ENCODE results near the gene MAP2. TPM values are rescaled to one million over a fixed set of nuclear protein-coding genes. Genes with fewer than 3 reads are reported as not detected.

The MAP2 gene
- total RNA-seq, 1 experiment from 2014 or later: 40.2 TPM

DNA sequence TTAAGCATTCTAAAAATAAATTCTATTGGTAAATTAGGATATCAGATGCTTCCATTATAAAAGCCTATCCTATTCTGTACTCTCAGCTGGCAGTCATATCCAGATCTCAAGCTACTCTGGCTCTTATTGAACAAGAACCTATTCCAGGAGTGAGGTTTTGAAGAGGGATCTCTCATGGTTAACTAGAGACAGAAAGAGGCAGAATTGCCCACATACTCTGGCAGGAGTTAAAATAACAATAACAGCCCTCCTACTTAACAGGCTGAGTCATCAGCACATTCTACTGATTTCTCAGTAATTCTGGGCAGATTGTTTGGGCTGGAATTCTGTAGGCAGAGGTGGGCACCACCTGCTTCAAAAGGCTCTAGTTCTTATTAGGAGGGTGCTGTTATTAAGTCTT lies 205.8 kb downstream of the MAP2 start:
- Mint-ChIP-seq H3K4me1 (ENCODE audit: insufficient read depth, unreplicated experiment) (peaks cover 14% of the 10 kb centered on the region), H3K4me3 (ENCODE audit: unreplicated experiment) (no peak overlapping the region), H3K27ac (ENCODE audit: low read depth, unreplicated experiment) (peak overlapping the region; percentile 36), H3K27me3 (ENCODE audit: insufficient read depth, unreplicated experiment) (no peaks in the 10 kb centered on the region), H3K9me3 (ENCODE audit: unreplicated experiment) (no peaks in the 10 kb centered on the region), H3K36me3 (ENCODE audit: insufficient read depth, unreplicated experiment) (peaks cover 6% of the 10 kb centered on the region)
- ChIA-PET POLR2A (no interaction called here), CTCF (interaction anchor here (0.7 kb wide), 2 partner anchors 45 to 561 kb away, joined by 3 to 5 read pairs; no protein-coding TSS in a partner anchor)
- no TSS peak for BruUV-seq (replicated peaks)
- TF ChIP-seq, protein P1, sequence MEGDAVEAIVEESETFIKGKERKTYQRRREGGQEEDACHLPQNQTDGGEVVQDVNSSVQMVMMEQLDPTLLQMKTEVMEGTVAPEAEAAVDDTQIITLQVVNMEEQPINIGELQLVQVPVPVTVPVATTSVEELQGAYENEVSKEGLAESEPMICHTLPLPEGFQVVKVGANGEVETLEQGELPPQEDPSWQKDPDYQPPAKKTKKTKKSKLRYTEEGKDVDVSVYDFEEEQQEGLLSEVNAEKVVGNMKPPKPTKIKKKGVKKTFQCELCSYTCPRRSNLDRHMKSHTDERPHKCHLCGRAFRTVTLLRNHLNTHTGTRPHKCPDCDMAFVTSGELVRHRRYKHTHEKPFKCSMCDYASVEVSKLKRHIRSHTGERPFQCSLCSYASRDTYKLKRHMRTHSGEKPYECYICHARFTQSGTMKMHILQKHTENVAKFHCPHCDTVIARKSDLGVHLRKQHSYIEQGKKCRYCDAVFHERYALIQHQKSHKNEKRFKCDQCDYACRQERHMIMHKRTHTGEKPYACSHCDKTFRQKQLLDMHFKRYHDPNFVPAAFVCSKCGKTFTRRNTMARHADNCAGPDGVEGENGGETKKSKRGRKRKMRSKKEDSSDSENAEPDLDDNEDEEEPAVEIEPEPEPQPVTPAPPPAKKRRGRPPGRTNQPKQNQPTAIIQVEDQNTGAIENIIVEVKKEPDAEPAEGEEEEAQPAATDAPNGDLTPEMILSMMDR (IDR thresholded peaks at IDR 0.05; ENCODE audit: unreplicated experiment): no peak
- intact Hi-C loops (cut with micrococcal nuclease): no loop called here
- peak; percentile 66 for DNase-seq (ENCODE audit: unreplicated experiment)

GRCh38 chr2:209633911-209634310 lies 210.1 kb downstream of the MAP2 start:
- H3K4me1 Mint-ChIP-seq (ENCODE audit: insufficient read depth, unreplicated experiment): peaks cover 30% of the 10 kb centered on the region
- intact Hi-C loops (cut with micrococcal nuclease): no loop called here
- no peaks in the 10 kb centered on the region for H3K27me3 Mint-ChIP-seq (ENCODE audit: insufficient read depth, unreplicated experiment)
- no peak overlapping the region for H3K27ac Mint-ChIP-seq (ENCODE audit: low read depth, unreplicated experiment)
- TF ChIP-seq, protein P1 (IDR thresholded peaks at IDR 0.05; ENCODE audit: unreplicated experiment): no peak
- peaks cover 6% of the 10 kb centered on the region for H3K36me3 Mint-ChIP-seq (ENCODE audit: insufficient read depth, unreplicated experiment)
- H3K4me3 Mint-ChIP-seq (ENCODE audit: unreplicated experiment): no peak overlapping the region
- CTCF ChIA-PET: interaction anchor here (0.7 kb wide), 1 partner anchor 69 kb away, joined by 3 read pairs; no protein-coding TSS in a partner anchor
- DNase-seq (ENCODE audit: unreplicated experiment): no peak
- no peaks in the 10 kb centered on the region for H3K9me3 Mint-ChIP-seq (ENCODE audit: unreplicated experiment)
- POLR2A ChIA-PET: no interaction called here
- no TSS peak for BruUV-seq (replicated peaks)

DNA sequence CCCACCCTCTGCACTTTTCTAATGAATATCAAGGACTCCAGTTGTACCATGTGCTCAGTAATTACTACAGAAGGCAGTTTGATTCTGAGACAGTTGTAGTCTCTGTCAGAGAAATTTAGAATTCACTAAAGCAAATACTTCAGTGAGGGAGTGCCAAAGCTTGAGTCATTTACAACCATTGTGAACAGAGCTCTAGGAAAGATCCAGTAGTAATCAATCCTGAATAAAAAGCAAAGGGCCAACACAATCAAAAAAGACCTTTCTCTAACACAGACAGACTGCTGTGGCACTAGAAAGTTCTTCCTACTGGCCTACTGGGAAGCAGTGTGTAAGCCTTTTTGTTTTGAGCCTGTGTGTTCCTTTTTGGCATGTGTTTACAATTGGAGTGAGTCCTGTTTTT lies 212.2 kb downstream of the MAP2 start:
- ChIA-PET POLR2A (no interaction called here), CTCF (interaction anchor here (0.6 kb wide), 1 partner anchor 21 kb away, joined by 3 read pairs; no protein-coding TSS in a partner anchor)
- Mint-ChIP-seq H3K36me3 (ENCODE audit: insufficient read depth, unreplicated experiment) (no peaks in the 10 kb centered on the region), H3K9me3 (ENCODE audit: unreplicated experiment) (no peaks in the 10 kb centered on the region), H3K27me3 (ENCODE audit: insufficient read depth, unreplicated experiment) (no peaks in the 10 kb centered on the region), H3K4me1 (ENCODE audit: insufficient read depth, unreplicated experiment) (peaks cover 36% of the 10 kb centered on the region), H3K4me3 (ENCODE audit: unreplicated experiment) (no peak overlapping the region), H3K27ac (ENCODE audit: low read depth, unreplicated experiment) (peak overlapping the region; percentile 64)
- no TSS peak for BruUV-seq (replicated peaks)
- TF ChIP-seq, protein P1 (IDR thresholded peaks at IDR 0.05; ENCODE audit: unreplicated experiment): no peak
- no peak for DNase-seq (ENCODE audit: unreplicated experiment)
- intact Hi-C loops (cut with micrococcal nuclease): no loop called here

GRCh38 chr2:209637293-209637692 lies 213.4 kb downstream of the MAP2 start:
- no peaks in the 10 kb centered on the region for H3K36me3 Mint-ChIP-seq (ENCODE audit: insufficient read depth, unreplicated experiment)
- H3K27me3 Mint-ChIP-seq (ENCODE audit: insufficient read depth, unreplicated experiment): no peaks in the 10 kb centered on the region
- TF ChIP-seq, protein P1 (IDR thresholded peaks at IDR 0.05; ENCODE audit: unreplicated experiment): no peak
- intact Hi-C loops (cut with micrococcal nuclease): no loop called here
- POLR2A ChIA-PET: interaction anchor here (0.7 kb wide), 1 partner anchor 84 kb away, joined by 3 read pairs; no protein-coding TSS in a partner anchor
- no peak overlapping the region for H3K27ac Mint-ChIP-seq (ENCODE audit: low read depth, unreplicated experiment)
- H3K4me3 Mint-ChIP-seq (ENCODE audit: unreplicated experiment): no peak overlapping the region
- CTCF ChIA-PET: interaction anchor here (0.6 to 0.7 kb wide), 3 partner anchors 50 to 214 kb away, joined by 3 read pairs; no protein-coding TSS in a partner anchor
- no peak for DNase-seq (ENCODE audit: unreplicated experiment)
- no TSS peak for BruUV-seq (replicated peaks)
- peaks cover 38% of the 10 kb centered on the region for H3K4me1 Mint-ChIP-seq (ENCODE audit: insufficient read depth, unreplicated experiment)
- H3K9me3 Mint-ChIP-seq (ENCODE audit: unreplicated experiment): no peaks in the 10 kb centered on the region
